LNCaP clone FGC (cell line): ENCODE measurements around the gene MAP1LC3B.

Experiments used
- DNase-seq: peaks from one replicate; pipeline ENCODE4 v3.0.0-alpha.2; 2011; ENCODE audit warnings: low read depth
- H3K4me3 ChIP-seq: 2 replicates; pipeline ENCODE4 v1.5.1; 2011; ENCODE audit warnings: mild to moderate bottlenecking, low read depth, low read length, control low read depth
- CTCF ChIP-seq: IDR thresholded peaks from 2 replicates; pipeline ENCODE4 v1.5.1; 2012; ENCODE audit warnings: mild to moderate bottlenecking; ENCODE audit not compliant: control insufficient read depth, insufficient read depth; ENCODE audit errors: extremely low read depth

The MAP1LC3B gene

GRCh38 chr16:87422106-87422505 lies 30.0 kb downstream of the MAP1LC3B start:
- no peak for DNase-seq
- no peak overlapping the region for H3K4me3 ChIP-seq
- TF ChIP-seq CTCF = no peak

GRCh38 chr16:87423429-87423828 lies 31.3 kb downstream of the MAP1LC3B start:
- TF ChIP-seq CTCF = no peak
- H3K4me3 ChIP-seq = no peak overlapping the region
- DNase-seq = no peak

GRCh38 chr16:87424266-87424665 lies 32.1 kb downstream of the MAP1LC3B start:
- H3K4me3 ChIP-seq = no peak overlapping the region
- no peak for TF ChIP-seq CTCF
- no peak for DNase-seq

- DNase-seq = no peak
These were observed 33.8 kb downstream of the MAP1LC3B start for GRCh38 chr16:87425941-87426340.

GRCh38 chr16:87426423-87427215 lies 34.5 kb downstream of the MAP1LC3B start:
- TF ChIP-seq CTCF = no peak
- no peak for DNase-seq
- H3K4me3 ChIP-seq = no peak overlapping the region

More at GRCh38 chr16:87425941-87426340, 33.8 kb downstream of the MAP1LC3B start:
- TF ChIP-seq CTCF = no peak
- H3K4me3 ChIP-seq = no peak overlapping the region

- H3K4me3 ChIP-seq = no peak overlapping the region
- no peak for TF ChIP-seq CTCF
- DNase-seq = no peak
These were observed 39.8 kb downstream of the MAP1LC3B start for GRCh38 chr16:87431926-87432325.
